BE2C (cell line): Measurements from ENCODE around the gene SNAPC2.

Experiments
- DNase-seq: peaks from one replicate; pipeline ENCODE4 v3.0.0-alpha.2; 2020
- H3K27me3 ChIP-seq: fragments of 250-450 bp; sonication (Bioruptor Pico); 2 replicates; pipeline ENCODE4 v1.5.1; 2020; ENCODE audit warnings: mild to moderate bottlenecking
- H3K36me3 ChIP-seq: fragments of 250-450 bp; sonication (Bioruptor Pico); 2 replicates; pipeline ENCODE4 v1.5.1; 2020; ENCODE audit warnings: mild to moderate bottlenecking
- H3K4me1 ChIP-seq: fragments of 250-450 bp; sonication (Bioruptor Pico); 2 replicates; pipeline ENCODE4 v1.5.1; 2020
- H3K4me3 ChIP-seq: 2 replicates; pipeline ENCODE4 v1.5.1; 2011; ENCODE audit warnings: low read depth, low read length
- H3K9me3 ChIP-seq: fragments of 250-450 bp; sonication (Bioruptor Pico); 2 replicates; pipeline ENCODE4 v1.5.1; 2020
- CTCF ChIP-seq: IDR thresholded peaks from 2 replicates; pipeline ENCODE4 v1.5.1; 2012; ENCODE audit warnings: mild to moderate bottlenecking, low read depth, low read length

SNAPC2 gene

GRCh38 chr19:7934766-7935165, 14.6 kb downstream of the SNAPC2 start:
- H3K27me3 ChIP-seq: no peaks in the 10 kb centered on the region

GRCh38 chr19:7940841-7941240, 20.7 kb downstream of the SNAPC2 start:
- H3K4me1 ChIP-seq: no peaks in the 10 kb centered on the region
- no peaks in the 10 kb centered on the region for H3K27me3 ChIP-seq
- H3K4me3 ChIP-seq: no peak overlapping the region
- DNase-seq: no peak
- TF ChIP-seq CTCF: no peak
- H3K9me3 ChIP-seq: no peaks in the 10 kb centered on the region
- H3K36me3 ChIP-seq: peaks cover 52% of the 10 kb centered on the region

More at GRCh38 chr19:7934766-7935165, 14.6 kb downstream of the SNAPC2 start:
- H3K4me3 ChIP-seq: no peak overlapping the region
- H3K9me3 ChIP-seq: no peaks in the 10 kb centered on the region
- H3K4me1 ChIP-seq: no peaks in the 10 kb centered on the region
- no peak for TF ChIP-seq CTCF
- peaks cover 86% of the 10 kb centered on the region for H3K36me3 ChIP-seq
- DNase-seq: no peak

- Histone ChIP-seq H3K4me1 (no peaks in the 10 kb centered on the region), H3K36me3 (peaks cover 40% of the 10 kb centered on the region), H3K27me3 (no peaks in the 10 kb centered on the region), H3K4me3 (peak overlapping the region; percentile 90), H3K9me3 (no peaks in the 10 kb centered on the region)
- DNase-seq: no peak
- TF ChIP-seq CTCF: no peak
Measured at GRCh38 chr19:7941895-7942596, 21.9 kb downstream of the SNAPC2 start.

GRCh38 chr19:7942981-7943443, 22.9 kb downstream of the SNAPC2 start:
- DNase-seq: no peak

GRCh38 chr19:7943444-7944176, 23.5 kb downstream of the SNAPC2 start, which contains the start of gene TIMM44:
TSS of gene TIMM44 (minus strand) at chr19:7943666. CDS start at chr19:7943651, 15 bp downstream.
- H3K36me3 ChIP-seq: peaks cover 24% of the 10 kb centered on the region
- no peaks in the 10 kb centered on the region for H3K27me3 ChIP-seq
- no peaks in the 10 kb centered on the region for H3K9me3 ChIP-seq
- no peaks in the 10 kb centered on the region for H3K4me1 ChIP-seq
- peak; percentile 99 for DNase-seq
- no peak for TF ChIP-seq CTCF
- H3K4me3 ChIP-seq: peak within 1 kb of the TSS; percentile 90

More at GRCh38 chr19:7942981-7943443, 22.9 kb downstream of the SNAPC2 start:
- no peak for TF ChIP-seq CTCF
- H3K27me3 ChIP-seq: no peaks in the 10 kb centered on the region
- H3K36me3 ChIP-seq: peaks cover 30% of the 10 kb centered on the region
- peak overlapping the region; percentile 90 for H3K4me3 ChIP-seq
- no peaks in the 10 kb centered on the region for H3K9me3 ChIP-seq
- H3K4me1 ChIP-seq: no peaks in the 10 kb centered on the region
